ENCODE measurements around the gene GAB3.

DNA sequence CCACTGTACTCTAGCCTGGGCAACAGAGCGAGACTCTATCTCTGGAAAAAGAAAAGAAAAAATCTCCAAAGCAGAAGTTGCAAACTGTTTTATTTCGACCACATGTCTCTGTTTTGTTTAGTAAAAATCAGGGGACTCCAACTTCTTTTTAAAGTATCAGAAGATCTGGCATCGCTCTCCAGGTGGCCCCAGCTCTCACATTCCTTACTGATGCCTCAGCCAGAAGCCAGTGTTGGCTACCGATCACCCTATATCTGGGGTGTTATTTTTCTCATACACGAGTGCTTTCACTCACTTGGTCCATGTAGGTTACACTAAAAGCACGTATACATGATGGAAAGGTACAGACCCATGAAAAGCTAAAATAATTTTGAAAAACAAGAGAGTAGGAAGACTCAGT is 46.1 kb upstream of the GAB3 start:
- no peak for TF ChIP-seq FOXJ3 (CRISPR knock-in tag; IDR thresholded peaks at IDR 0.05)
- TF ChIP-seq, protein P1, sequence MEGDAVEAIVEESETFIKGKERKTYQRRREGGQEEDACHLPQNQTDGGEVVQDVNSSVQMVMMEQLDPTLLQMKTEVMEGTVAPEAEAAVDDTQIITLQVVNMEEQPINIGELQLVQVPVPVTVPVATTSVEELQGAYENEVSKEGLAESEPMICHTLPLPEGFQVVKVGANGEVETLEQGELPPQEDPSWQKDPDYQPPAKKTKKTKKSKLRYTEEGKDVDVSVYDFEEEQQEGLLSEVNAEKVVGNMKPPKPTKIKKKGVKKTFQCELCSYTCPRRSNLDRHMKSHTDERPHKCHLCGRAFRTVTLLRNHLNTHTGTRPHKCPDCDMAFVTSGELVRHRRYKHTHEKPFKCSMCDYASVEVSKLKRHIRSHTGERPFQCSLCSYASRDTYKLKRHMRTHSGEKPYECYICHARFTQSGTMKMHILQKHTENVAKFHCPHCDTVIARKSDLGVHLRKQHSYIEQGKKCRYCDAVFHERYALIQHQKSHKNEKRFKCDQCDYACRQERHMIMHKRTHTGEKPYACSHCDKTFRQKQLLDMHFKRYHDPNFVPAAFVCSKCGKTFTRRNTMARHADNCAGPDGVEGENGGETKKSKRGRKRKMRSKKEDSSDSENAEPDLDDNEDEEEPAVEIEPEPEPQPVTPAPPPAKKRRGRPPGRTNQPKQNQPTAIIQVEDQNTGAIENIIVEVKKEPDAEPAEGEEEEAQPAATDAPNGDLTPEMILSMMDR (IDR thresholded peaks at IDR 0.05): no peak
- no peak for TF ChIP-seq SMC3 (IDR thresholded peaks at IDR 0.05; ENCODE audit: low read depth, low read length)

Data from SK-N-SH (cell line).